GM18873 (cell line): ENCODE data around the gene ZNF608.

ENCODE experiments used
- ATAC-seq: cut with Tn5 transposase; IDR thresholded peaks from one replicate; pipeline ENCODE4 v1.9.1; 2021; ENCODE audit warnings: mild to moderate bottlenecking, moderate library complexity, moderate number of reproducible peaks; ENCODE audit not compliant: unreplicated experiment, low FRiP score

ZNF608 gene

DNA sequence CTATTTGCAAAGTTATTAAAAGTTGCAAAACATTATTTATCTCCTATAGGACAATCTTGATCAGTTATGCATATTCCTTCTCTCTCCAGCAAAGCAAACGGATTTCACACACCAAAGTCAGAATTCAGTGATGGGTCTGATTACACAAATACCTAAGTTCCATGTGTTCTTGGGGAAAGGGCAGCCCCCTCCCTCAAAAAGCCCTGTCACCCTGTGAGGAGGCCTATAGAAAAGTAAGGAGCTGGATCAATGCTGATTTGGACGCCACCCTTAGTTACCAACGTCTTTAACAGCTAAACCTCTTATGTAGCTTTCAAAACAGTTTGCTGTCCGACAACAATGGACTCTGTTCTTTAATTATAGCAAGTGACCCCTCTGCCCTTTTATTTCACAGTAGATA is 6.4 kb downstream of the ZNF608 start:
- no peak for ATAC-seq

DNA sequence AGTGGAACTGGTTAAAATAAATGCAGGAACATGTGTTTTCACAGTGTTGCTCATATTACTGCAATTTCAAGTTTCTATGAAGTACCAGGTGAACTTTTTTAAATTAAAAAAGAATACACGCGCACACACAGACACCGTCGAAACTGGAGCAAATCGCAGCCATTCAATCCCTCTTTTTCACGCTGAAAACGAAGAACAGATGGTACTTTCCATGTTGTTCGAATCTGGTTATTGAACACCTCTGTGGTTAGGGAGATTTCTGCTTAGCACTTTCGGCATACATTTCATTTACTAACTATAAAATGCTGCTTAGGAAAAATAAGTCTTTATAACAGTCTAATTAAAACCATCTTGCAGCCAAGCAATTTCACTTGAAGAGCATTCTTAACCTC is 6.8 kb downstream of the ZNF608 start:
- ATAC-seq = no peak

DNA sequence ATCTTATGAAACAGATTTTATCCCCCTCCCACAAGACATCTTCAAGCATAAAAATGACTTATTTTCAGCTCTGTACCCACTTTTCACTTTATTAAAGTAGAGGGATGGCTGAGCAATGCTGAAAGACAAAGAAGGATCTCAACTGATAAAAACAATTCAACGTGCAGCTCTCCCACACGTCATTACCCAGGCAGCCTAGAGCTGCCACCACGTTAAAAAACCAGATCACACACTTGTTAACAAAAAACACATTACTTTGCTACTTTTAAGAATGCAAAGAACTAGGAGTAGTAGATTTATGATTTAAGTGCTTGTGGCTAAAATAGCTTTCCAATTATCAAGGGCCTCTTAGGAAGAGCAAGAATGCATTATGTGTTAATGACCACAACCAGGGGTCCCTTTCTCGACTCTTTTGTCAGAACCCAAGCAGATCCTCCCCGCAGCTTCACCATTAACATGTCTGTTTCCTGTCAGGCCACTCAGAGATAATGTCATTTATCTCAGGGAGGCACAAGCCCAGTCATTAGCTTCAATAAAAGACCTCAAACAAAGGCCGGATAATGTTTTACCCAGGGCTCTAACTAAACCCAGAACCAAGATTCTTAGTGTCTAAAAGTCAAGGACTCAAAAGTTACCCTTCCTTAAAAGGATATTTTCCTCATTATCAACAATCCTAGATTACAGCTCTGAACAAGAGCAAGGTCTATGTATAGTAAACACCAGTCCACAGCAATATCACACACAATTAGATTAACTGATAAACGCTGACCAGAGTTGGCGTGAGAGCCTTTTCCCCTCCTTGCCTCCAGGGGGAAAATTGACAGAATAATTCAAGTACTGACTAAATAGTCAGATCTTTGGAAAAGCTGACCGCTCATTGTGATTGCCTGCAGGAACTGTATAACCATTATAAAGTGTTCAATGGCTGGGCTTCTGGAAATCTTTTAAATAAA is 7.5 kb downstream of the ZNF608 start:
- ATAC-seq = peak; percentile 30

DNA sequence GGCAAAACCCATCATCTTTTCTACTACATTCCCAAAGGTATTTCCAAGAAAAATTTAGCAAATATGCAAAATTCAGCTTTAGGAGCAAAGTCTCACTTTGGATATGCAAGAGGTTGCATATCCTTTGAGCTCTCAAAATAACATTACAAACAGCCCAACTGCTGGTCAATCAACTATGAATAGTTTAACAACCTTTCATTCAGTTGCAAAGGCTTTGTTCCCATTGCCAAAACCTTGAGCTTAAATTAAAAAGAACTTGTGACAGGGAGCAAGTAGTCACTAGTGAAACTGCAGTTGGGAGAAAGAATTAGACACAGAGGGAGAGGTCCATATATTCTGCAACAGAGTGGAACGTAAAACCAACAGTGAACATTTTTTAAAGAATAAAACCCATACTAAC is 8.8 kb downstream of the ZNF608 start:
- ATAC-seq = no peak

DNA sequence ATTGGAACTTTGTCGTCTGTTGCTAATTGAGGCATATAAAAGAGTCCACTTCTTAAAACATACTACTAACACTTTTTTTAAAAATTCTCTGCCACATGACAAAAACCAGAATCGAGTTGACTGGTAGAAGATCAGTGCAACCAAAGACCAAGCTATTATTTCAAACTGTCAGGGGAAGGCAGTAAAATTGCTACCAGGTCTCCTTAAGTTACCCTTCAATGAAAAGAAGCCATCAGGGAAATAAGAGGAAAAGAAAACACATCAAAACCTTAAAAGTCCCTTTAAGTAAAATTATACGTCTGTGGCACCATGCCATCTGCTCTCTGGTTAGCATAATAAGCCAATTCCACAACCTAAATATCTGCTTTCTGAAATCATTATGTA is 9.6 kb downstream of the ZNF608 start:
- no peak for ATAC-seq

DNA sequence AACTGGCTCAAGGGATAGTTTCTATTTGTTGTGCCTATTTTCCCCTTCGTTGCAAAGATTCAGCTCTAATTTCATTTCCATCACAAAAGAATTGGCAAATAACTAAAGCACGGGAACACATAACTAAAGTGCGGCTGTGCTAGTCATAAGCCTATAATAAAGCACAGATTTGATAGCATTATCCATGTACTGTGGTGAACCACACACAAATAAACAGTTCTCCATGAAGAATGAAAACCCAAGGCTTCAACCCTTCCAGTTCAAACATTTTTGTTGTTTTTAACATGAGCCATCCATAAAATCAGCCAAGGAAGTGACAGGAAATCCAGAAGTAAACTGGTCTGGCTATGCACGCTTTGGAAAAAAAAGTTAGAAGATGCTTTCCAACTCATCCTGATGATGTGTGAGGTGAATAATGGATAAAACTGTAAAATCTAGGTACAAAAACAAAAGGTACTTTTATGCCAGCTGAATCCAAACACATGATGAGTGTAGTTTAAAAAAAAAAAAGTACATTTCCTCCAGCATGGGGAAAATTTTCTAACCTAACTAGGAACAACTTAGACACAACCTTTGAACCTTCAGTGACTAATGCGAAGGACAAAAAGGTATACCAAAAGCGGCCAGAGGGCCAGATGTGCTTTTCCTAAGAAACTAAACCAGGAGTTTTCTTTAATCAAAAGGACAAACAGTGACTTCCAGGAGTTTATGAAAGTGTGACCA is 10.2 kb downstream of the ZNF608 start:
- ATAC-seq = no peak

DNA sequence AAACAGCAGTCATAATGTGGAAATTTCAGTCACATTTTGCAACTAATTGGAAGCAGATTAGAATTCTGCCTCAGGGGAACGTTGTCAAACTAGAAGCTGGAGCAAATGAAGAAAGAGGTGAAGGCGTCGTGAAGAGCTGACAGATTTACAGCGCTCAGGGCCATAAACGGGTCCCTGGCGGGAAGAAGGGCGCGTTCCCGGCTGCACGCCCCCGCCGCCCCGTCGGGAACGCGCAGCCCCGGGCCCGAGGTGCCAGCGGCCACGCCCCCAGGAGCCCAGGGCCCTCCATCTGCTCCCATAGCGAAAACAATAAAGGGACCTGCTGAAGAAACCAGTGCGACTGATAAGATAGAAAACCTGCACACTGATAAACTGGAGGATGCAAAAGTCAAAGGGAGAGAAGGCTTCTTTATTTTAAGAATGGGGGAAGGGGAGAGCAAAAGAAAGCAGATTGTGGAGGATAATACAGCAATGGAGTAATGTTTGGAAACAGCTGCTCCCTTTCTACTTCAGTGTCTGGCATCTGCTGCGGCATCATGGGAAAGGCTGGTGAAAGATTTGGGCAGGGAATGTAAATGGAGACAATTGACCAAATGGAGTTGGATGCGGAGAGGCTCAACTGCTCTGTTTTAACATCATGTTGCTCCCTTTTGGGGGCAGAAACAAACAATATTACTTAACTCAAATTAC is 11.1 kb downstream of the ZNF608 start:
- no peak for ATAC-seq

DNA sequence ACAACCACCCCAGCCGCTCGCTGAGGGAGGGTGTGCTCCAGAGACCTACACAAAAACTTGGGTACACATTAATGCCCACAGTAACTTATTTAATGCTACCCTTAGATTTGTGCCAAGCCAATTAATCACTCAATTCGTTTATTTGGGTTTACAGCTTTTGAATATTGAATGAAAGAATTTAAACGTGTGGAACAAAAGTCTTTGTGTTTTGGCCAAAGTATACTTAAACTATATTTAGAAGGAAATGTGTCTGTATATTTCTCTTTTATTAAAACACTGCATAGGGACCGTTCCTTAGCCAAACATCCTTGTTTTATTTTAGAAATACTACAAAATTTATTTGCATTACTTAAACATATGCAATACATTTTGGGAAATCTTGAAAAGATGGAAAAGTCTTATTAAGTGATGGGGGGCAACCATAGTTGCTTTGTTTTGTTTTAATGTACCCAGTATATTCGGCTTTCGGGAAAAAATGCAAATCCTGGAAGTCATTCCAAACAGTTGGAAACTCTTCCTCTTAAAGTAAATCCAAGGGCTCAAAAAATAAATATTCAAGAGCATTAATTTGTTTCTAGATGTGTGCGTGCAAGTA is 11.8 kb downstream of the ZNF608 start:
- ATAC-seq = no peak

DNA sequence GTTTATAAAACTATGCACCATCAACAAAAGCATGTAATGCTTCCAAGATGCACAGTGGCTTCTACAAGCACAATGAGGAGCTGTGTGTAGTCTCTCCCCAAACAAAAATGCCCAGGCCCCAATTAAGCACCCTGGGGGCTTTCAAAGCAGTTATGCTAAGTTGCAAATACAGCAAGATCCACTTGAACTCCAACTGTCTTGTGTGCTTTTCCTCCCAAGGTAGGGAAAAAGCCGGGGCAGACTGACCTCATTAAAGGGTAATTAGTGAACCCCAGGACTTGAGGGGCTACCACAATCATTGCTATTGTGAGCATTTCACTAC is 13.1 kb downstream of the ZNF608 start:
- no peak for ATAC-seq

DNA sequence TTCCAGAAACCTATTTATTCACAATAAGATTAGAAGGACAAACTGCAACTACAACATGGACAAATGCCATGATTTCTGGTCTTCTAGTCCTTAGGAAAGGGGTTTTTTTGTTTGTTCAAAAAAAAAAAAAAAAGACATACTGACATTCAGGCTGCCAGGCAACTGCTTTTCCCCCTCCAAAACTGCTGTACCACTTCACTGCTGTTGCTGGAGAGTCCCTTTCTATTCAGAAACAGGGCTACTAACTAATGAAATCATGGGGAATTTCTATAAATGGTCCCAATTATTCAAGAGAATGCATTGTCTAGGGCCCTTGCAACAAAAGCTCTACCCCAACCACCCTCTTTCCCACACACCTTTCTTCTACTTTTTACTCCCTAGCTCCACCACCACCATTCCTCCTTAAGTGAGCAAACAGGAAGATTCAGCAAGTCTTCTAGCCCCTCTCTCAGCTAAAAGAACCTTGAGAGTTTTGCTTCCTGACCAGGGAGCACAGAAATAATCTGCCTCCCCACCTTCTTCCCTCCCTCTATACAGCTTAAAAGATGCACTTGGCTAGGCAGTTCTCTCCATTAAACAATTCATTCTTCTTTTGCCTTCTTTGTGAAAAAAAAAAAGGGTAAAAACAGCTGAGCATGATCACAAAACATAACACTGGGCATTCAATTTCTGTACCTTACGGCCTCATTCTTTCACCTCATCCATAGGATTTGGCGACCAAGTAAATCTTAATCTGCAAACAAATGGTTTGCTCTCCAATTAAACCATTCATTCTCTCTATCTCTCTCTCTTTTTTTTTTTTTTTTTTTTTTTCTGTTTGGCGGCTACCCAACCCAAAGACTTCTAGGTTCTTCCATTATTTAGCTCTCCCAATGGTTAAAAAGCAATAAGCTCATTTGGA is 13.8 kb downstream of the ZNF608 start:
- ATAC-seq = no peak

DNA sequence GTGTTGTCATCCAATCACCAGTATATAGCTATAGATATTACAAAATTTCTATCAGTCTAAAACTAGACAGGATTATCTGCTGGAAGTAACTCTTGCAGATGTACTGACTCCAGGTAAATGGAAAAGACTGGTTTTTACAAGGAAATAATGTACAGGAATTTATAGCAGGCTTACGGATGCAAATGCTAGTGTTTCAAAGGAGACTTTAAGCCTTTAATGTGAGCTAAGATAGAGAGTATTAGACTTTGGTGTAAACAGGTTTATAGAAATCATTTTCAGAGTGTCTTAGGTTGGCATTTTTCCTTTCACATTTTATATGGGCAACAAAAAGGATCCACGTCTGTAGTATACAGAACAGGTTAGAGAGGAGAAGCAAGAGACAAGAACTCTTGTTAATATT is 16.1 kb downstream of the ZNF608 start:
- no peak for ATAC-seq

DNA sequence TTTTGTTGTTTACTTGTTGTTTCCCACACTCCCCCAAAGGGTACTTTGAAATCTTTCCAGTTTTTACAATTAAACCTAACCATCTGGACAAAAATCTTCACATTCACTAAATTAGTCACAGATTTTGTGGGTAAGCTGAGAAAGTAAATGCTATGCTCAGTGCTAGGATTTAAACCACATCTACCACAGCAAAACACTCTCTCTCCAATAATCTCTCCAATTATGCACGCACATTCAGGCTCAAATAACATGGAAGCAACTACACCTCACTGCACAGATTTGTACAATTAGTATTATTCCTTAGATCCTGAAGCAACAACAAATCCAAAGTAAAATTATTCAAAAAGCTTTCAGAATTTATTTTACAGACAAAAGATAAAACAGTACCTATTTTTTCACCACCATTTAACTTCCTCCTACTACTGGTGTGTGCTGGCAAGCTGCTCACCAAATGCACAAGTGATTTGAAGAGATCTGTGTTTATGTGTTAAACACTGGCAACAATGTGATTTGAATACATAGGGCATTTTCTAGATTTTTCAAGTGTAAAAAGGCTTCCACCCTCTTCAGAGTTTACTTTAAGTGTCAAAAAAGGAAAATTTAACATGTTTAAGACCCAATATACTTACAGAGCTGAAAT is 16.6 kb downstream of the ZNF608 start:
- peak; percentile 56 for ATAC-seq

DNA sequence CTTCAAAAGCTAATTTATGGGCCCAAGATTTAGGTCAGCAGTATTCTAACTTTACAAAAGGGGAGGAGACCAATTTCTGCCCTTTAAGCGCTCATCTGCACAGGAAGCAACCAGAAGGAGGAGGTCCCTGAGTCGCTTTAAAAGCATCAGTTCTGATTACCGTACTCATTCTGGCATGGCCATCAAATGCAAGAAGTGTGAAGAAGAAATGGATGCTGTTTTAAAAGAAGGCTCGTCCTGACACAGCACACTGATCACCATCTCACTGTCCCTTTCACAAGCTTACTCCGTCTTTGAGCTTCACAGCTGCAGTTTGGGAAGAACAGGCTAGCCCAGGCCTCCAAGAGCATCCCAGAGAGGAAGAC is 17.5 kb downstream of the ZNF608 start:
- no peak for ATAC-seq

DNA sequence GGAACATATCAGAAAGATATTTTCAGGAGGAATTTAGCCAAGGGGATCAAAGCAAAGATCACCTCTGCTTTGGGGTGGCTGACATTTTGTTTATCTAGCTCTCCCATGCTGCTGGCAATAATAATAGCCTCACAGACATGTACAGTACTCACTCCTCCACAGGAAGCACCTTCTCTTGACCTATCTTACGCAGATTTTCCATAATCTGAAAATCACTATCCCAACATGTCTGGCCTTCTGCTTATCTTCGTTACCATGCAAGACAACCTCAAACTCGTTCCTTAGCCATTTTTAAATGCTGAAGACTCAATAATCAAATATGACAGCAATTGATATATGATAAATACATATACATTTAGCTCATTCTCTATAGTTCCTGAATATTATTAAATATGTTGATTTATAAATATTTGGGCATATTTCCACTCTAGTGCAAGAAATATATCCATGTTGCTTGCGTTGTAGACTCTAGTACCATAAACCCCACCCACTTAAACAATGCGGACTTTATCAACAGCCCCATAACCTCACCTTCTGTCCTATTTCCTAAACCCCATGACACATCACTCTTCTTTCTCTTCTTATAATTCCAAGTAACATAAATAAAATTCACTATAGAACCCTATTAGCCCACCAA is 18.0 kb downstream of the ZNF608 start:
- ATAC-seq = no peak

DNA sequence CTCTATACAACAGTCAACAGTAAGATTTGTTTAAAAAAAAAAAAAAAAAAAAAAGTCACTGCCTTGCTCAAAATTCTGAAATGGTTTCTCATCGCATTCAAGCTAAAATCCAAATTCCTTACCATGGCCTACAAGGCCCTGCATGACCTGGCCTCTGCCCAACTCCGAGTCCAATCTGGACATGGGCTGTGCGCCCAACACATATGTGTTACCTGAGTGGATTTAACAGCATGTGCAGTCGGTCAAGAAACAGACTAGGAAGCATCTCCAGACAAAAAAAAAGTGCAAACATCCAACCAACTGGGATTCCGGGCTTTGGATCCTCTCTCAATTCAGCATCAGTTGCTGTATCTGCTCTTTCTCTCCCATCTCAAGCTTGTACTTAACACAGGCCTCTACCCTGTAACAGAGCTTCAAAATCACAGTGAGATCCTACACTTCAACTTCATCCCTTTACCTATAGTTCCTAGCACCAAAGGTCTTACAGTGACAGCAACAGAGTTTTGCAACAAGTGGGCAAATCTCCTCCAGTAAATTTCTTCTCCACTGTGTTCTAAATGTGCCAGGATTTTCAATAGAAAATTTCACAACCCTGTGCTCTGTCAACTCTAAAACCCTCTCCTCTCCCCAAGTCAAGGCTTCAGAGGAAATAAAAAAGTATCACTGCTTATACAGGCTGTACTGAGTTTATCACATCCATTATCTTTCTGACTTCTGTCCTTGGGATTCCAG is 19.6 kb downstream of the ZNF608 start:
- ATAC-seq = no peak

DNA sequence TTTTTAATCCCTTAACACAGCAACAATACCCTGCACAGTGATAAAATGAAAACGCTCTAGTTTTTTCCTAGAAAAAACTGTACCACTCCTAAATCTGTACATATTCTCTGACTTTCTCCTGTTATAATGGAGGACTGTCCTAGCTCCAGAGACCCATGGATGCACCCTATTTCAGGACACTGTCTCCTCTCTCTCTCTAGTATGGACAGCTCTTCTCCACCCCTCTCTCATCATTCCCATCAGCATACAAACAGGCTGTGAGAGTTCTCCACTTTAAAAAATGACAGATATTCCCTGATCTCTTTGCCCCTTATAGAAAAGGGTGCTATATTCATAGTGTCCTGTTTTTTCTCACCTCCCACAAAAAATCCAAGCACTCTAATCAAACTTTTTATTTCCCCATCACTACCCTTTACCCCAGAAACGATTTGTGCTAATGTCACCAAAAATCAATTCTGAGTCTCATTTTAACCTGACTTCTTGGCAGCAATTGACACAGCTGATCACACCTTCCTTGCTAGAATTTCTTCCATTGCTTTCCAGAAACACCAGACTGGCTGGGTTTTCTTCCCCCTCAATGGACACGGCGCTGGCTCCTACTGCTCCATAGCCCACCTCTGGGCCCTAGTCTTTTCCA is 20.7 kb downstream of the ZNF608 start:
- no peak for ATAC-seq

DNA sequence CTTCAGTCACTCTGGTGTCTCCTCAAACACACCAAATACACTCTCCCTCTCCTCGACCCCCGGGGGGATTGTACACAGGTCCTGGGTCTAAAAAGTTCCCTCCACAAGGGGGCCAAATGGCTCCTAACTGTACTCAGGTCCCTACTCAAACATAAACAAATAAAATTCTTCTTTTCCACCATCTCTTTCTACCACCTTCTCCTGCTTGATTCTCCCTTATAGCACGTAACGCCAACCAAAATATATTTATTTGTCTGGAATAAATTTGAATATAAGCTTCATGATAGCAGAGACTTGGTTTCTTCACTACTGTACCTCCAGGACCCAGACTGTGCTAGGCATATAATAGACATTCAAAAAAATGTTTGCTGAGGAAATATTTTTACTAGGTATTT is 21.4 kb downstream of the ZNF608 start:
- ATAC-seq = peak; percentile 46
